HL-60/S4 treated with phorbol 12-myristate 13-acetate at 8.2 ng/mL for 4 days and 3 days (cell line): ENCODE measurements around the gene AP4S1.

Experiments used
- in situ Hi-C: fragments of 300-500 bp; cut with MboI; formaldehyde crosslinking; loops from 2 replicates; pipeline ENCODE4 v1.15.0; 2022; ENCODE audit warnings: low sequenced_read_pairs

The AP4S1 gene, protein sequence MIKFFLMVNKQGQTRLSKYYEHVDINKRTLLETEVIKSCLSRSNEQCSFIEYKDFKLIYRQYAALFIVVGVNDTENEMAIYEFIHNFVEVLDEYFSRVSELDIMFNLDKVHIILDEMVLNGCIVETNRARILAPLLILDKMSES

DNA sequence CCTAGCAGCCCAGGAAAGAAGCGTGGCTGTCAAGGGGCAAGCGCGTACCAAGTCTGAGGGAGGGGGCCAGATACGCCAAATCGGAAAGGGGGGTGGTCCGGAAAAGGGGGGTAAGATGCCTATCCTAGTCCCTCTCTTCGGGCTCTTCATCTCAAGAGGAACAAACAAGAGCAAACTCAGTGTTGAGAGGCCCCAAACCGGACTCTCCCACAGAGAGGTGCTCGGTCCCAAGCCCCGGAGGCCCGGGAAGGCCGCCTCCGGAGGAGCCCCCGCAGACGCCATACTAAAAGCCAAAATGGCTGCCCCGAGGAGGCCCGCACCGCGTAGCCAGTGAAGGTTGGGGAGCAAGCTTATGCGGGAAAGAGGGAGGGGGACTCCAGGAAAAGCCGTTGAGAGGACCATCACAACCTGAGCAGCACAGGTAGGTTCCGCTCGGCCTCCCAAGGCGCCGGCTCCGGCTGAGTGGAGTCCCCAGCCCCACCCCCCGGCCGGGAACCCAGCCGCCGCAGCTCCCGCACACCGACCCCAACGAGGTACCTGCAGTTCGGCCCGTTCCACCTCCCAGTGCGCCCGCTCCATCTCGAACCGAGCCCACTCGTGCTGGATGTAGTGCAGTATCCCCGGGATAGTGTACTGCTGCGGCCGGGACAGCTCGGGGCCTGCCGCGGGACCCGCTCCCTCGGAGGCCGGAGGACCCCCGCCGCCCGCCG lies at the start of gene AP4S1:
Gene AP4S1 (plus strand): TSS at position 283 of the 710 bp plus-strand sequence. CDS start 40,548 bp downstream, outside the sequence.
- in situ Hi-C loops, result no loop called here

DNA sequence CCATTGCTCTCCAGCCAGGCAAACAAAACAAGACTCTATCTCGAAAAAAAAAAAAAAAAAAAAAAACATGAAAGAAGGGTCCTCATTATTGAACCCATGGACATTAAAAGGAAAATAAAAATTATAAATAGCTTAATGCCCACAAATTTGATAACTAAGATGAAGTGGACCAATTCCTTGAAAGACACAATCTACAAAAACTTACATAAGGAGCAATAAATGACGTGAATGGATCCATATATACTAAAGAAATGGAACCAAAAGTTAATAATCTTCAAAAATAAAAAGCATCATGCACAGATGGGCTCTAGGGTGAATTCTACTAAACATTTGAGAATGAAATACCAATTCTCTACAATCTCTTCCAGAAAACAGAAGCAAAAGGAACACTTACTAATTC lies 47.7 kb upstream of the AP4S1 start:
- in situ Hi-C loops, result loop anchor here (25.0 kb wide), 1 partner anchor 110 kb away; no protein-coding TSS in a partner anchor

DNA sequence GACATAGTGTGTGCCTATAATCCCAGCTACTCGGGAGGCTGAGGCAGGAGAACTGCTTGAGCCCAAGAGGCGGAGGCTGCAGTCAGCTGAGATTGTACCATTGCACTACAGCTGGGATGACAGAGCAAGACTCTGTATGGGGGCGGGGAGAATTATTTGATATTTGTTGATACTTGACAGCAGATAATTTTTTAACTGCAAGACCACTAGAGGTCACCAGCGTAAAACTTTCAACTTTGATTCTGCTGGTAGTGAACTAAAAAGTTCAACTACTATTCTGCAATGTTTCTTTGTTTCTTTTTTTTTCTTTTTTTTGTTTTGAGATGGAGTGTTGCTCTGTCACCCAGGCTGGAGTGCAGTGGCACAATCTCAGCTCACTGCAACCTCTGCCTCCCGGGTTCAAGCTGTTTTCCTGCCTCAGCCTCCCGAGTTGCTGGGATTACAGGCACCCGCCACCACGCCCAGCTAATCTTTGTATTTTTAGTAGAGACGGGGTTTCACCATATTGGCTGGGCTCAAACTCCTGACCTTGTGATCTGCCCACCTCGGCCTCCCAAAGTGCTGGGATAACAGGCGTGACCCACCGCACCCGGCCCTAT lies 45.2 kb upstream of the AP4S1 start:
- in situ Hi-C loops, result loop anchor here (25.0 kb wide), 1 partner anchor 107 kb away; no protein-coding TSS in a partner anchor

DNA sequence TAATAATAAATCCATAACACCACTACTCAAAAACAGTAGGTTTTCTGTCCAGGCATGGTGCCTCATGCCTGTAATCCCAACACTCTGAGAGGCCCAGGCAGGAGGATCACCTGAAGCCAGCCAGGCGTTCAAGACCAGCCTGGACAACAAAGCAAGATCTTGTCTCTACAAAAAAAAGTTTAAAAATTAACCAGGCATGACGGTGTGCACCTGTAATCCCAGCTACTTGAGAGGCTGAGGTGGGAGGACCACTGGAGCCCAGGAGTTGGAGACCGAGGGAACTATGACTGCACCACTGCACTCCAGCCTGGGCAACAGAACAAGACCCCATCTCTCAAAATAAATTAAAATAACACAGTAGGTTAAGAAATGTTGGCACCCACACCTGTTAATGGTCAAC lies 44.5 kb upstream of the AP4S1 start:
- in situ Hi-C loops, result loop anchor here (25.0 kb wide), 1 partner anchor 106 kb away; no protein-coding TSS in a partner anchor

DNA sequence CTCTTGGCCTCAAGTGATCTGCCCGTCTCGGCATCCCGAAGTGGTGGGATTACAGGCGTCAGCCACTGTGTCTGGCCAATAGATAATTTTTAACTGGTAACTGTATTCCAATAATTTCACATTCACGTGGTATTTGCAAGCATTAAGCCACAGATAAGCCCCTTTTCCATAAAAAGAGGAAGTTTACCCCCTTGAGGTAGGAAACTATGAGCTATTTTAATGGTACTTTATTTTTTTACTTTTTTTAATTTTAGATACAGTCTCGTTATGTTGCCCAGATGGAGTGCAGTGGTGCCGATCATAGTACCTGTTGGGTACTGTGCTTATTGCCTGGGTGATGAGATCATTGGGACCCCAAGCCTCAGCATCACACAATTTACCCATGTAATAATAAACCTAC lies 42.9 kb upstream of the AP4S1 start:
- in situ Hi-C loops, result loop anchor here (25.0 kb wide), 1 partner anchor 105 kb away; no protein-coding TSS in a partner anchor

DNA sequence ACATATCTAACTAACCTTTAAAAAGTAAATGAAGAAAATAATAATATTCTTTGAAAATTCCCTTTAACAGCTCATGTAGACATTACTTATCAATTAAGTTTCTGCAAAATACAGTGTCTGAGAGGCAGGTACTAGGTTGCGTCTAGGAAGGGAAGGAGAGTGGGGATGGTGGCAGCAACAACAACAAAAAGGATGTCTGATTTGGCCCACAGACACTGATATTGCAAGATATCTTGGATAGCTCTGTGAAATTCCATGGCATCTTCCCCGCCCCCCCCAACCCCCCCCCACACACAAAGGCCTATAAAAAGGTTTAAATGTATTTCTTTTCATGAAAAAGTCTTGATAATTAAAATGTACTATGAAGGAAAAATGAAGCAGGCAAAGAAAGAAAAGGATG lies 41.6 kb upstream of the AP4S1 start:
- in situ Hi-C loops, result loop anchor here (25.0 kb wide), 1 partner anchor 103 kb away; no protein-coding TSS in a partner anchor

DNA sequence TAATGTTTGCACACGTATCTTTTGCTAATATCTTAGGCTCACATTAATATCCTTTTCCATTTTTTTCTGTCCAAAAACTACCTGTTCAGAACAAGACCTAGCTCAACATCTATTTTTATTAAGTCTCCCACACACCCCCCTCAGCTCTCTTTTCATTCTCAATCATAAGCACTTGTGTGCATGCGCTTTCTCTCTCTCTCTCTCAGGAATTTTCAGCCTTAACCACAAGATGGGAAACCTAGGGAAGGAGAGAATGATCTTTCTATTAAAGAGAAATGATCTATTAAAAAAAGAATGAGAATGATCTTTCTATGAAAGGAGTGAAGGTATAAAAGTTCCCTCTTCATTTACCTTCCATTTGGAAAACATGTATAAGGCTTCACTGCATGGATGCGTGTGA lies 39.7 kb upstream of the AP4S1 start:
- in situ Hi-C loops, result loop anchor here (25.0 kb wide), 1 partner anchor 102 kb away; no protein-coding TSS in a partner anchor

DNA sequence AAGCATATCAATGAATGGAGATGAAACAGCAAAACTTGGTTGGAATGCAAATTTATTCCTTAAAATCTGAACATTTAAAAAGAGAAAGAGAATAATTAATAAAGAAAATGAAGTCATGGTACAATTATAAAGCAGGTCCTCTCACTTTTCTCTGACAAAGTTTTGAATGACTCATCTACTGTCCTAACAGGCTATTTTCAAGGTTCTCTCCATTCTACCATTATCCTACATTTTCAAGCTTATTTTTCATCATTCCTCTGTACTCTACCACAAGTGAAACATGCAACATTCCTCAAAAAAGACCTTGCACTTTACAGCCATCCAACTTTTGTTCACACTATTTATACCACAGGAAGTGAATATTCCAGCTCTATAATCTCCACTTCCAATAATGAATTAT lies 36.9 kb upstream of the AP4S1 start:
- in situ Hi-C loops, result loop anchor here (25.0 kb wide), 1 partner anchor 99 kb away; no protein-coding TSS in a partner anchor

DNA sequence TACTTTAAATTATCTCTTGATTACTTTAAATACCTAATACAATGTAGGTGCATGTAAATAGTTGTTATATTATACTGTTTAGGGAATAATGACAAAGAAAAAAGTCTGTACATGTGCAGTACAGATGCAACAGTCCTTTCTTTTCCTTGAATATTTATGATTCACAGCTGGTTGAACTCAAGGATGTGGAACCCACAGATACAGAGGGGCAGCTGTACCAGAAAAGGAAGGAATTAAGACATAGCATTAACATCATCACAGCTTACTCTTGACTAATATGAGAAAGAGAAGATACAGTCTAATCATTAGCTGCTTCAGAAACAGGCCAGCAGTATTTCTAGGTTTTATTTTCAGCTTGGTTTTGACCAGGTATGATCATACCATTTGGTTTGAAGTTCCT lies 34.7 kb upstream of the AP4S1 start:
- in situ Hi-C loops, result loop anchor here (25.0 kb wide), 1 partner anchor 97 kb away; no protein-coding TSS in a partner anchor

DNA sequence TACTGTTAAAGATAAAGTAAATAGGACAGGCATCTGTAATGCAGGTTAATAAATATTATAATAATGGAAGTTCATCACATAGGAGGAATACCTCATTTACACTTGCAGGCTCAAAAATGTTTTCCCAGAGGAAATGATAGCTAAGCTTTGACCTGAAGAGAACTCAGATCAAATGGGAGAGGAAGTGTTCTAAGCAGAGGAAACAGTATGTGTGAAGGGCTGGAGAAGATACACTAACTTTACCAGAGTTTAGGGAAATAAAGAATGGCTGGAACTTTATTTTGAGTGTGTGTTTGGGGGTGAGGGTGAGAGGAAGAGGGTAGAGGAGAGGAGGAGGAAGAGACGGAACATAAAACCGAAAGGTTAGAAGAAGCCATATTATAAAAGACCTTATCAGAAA lies 34.0 kb upstream of the AP4S1 start:
- in situ Hi-C loops, result loop anchor here (25.0 kb wide), 1 partner anchor 96 kb away; no protein-coding TSS in a partner anchor

DNA sequence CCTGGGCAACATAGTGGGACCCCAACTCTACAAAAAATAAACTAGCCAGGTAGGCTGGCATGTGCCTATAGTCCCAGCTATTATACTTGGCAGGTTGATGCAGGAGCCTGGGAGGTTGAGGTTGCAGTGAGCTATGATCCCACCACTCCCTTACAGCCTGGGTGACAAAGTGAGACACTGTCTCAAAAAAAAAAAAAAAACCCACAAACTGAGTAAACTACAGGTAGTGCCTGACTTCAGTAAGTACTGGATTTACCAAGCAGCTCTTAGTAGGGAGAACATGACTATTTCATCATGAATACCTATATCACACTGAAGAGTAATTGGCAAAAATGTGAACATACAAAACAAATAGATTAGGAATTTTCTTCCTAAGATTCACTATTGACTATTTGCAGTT lies 32.4 kb upstream of the AP4S1 start:
- in situ Hi-C loops, result loop anchor here (25.0 kb wide), 1 partner anchor 94 kb away; no protein-coding TSS in a partner anchor

DNA sequence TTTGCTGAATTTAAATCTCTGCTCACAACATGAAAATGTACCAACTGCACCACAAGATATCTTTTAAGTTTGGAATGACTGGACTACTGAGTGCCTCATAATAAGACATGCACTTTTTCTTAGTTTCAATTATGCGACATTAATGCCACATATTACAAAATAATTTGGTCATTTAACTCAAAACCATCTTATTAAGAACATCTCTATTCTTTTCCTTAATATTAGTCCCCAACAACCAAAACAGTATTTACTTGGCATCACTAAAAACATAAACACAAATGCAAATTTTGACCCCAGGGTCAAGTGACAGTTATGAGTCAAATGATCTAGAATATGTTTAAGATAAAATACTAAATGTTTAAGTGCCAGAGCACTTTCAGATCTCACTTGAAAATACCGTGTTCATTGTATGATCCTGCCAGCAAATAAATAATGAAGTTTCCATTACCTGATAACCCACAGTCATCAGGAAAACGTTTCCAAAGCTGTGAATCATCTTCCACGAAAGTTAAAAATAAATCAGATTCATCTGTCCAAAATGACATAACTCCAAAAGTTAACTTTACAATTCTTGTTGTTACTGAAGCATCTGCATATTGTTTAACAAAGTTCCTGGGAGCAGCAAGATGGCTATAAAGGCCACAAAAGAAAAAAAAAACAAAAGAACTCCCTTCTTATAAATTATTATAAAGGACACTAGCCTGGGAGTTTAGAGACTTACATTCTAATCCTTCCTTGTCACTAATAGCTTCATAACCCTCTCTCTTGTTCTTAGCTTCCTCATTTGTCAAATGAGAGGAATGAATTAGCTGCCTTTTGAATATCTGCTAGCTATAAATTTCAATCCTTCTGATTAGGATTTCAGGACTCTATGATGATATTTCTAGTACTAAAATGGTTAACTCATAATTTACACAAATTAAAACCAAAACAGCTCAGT lies 30.5 kb upstream of the AP4S1 start:
- in situ Hi-C loops, result loop anchor here (25.0 kb wide), 1 partner anchor 92 kb away; no protein-coding TSS in a partner anchor

DNA sequence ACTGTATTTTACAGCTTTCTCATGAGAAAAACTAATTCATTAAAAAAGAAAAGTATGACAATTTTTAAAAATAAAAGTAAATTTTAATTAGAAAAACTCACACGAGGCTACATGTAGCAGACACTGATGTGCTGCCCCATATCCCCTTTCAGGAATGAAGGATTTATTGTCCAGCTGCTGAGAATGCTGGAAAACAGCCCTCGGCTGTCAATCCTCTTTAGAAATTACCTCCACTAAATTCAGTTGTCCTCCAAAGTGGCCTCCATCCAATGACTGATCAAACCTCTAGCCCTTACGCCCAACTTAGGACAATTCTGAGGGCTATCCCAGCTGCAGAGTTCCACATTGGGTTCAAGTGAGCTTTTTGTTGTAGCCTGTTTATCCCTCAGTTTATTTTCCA lies 29.8 kb upstream of the AP4S1 start:
- in situ Hi-C loops, result loop anchor here (25.0 kb wide), 1 partner anchor 92 kb away; no protein-coding TSS in a partner anchor

DNA sequence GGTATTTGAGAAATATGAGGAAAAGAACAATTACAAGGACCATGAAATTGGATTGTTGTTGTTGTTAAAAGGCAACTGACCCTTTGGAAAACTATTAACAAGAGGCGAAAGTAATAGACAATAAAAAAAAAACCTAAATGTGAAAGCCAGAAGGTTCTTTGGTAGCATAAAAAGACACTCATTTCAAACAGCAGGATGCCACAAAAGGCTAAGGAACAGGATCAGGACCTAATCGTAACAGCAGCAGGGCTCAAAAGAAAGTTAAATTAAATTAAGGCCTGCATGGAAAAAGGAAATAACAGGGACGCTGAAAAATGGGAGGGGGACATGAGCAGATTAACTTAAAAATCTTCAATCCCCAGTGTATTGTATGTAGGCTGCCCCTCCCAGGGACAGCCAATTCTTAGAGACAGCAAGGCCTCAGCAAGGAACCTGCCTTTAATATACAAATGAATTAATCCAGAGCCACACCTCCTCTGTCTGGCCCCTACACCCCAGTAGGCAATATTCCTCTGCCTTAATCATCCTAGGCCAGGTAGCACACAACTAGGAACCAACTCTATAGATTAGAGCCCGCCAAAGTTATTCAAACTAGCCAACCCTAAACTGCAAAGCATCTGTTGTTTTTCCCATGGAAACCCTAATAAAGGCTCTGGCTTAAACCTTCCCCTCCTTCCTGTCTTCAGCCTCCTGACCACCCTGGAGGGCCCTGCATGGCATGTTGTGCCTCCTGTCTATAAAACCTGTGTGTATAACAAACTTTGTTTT lies 28.4 kb upstream of the AP4S1 start:
- in situ Hi-C loops, result loop anchor here (25.0 kb wide), 1 partner anchor 90 kb away; no protein-coding TSS in a partner anchor

DNA sequence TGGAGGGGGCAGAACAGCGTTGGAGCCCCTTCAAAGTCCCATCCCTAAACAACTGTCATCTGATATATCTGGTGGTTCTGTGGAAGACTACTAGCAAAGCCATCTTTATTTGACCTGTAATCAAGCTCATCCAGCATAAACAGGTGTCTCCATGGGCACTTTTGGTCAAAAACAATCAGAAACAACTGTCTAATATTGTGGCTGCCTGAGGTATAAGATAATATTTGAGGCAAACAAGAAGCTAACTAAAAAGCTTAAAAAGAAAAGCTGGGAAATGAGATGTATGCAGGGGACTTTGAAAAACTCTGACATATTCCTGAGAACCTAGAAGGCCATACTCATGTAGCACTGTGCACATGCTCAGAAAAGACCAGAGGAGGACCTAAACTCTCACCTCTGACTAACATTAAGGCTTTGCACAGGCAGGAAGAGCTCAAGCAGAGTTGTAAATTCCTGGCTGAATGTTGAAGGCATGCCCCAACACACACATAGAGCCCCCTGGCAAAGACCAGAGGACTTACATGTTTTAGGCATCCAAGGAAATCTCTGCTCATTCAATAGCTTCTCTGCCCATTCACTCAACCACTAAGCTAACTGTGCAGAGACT lies 27.2 kb upstream of the AP4S1 start:
- in situ Hi-C loops, result loop anchor here (25.0 kb wide), 1 partner anchor 89 kb away; no protein-coding TSS in a partner anchor

DNA sequence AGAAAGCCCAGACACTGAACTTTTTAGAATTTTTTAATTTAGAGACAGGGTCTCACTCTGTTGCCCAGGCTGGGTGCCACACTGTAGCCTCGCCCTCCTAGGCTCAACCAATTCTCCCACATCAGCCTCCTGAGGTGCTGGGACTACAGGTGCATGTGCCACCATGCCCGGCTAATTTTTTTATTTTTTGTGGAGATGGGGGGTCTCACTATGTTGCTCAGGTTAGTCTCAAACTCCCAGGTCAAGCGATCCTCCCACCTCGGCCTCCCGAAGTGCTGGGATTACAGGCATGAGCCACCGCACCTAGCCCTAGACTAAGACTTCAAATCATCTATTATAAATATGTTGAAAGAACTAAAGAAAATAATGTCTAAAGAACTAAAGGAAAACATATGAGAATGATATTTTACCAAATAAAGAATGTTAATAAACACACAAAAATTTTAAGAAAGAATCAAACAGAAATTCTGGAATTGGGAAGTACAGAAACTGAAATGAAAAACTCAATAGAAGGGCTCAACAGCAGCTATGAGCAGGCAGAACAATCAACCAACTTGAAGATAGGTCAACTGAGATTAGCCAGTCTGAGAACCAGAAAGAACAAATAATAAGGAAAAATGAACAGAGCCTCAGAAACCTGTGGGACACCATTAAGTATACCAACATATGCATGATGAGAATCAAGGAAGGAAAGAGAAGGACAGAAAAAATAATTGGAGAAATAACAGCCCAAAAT lies 26.2 kb upstream of the AP4S1 start:
- in situ Hi-C loops, result loop anchor here (25.0 kb wide), 1 partner anchor 88 kb away; no protein-coding TSS in a partner anchor

DNA sequence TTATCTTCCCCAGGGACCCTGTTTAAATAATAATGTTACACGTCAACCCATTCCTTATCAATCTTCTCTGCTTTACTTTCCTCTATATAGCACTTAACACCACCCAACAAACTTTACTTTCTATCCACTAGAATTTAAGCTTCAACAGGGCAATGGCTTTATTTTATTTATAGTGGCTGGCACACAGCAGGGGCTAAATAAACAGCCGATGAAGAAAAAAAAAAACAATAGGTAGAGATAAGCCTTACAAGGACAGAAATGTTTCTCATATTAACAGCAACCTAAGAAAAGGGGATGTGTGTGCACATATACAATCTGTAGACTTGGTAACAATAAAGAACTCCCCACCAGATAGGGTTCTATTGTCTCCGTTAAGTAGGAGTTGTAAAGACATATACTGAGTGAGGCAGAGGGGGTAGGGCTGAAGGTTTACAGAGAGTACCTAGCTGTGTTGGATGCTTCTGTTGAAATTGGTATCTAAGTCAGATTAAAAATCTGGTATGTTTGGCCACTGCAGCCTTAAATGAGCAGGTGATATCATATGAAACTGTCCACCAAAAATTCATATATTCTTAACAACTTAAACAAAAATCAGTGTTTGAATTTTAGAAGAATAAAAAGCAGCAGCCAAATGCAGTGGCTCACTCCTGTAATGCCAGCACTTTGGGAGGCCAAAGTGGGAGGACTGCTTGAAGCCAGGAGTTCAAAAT lies 24.7 kb upstream of the AP4S1 start:
- in situ Hi-C loops, result no loop called here

DNA sequence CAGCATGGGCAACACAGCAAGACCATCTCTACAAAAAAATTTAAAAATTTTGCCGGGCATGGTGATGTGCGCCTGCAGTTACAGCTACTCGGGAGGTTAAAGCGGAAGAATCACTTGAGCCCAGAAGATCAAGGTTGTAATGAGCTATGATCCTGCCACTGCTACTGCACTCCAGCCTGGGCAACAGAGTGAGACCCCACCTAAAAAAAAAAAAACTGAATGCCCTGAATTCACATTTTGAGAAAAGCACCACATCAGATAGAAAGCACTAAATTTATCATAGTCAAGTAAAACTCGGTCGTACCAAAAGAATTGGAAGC lies 24.1 kb upstream of the AP4S1 start:
- in situ Hi-C loops, result no loop called here
